ENCODE results near the gene DDAH1. TPM values are rescaled to one million over a fixed set of nuclear protein-coding genes. Genes with fewer than 3 reads are reported as not detected.

DDAH1 gene
- polyA plus RNA-seq, 1 donor from 2014 or later = 42.7 TPM

- no peak for TF ChIP-seq RAD21 (conservative IDR thresholded peaks at IDR 0.05)
- TF ChIP-seq SMC3 (conservative IDR thresholded peaks at IDR 0.05; ENCODE audit: poor library complexity) = no peak
- no peak for TF ChIP-seq EP300 (conservative IDR thresholded peaks at IDR 0.05; ENCODE audit: poor library complexity, severe bottlenecking)
- no peak for TF ChIP-seq MXI1 (conservative IDR thresholded peaks at IDR 0.05; ENCODE audit: poor library complexity, severe bottlenecking)
- TF ChIP-seq EZH2 (IDR thresholded peaks at IDR 0.05; ENCODE audit: borderline replicate concordance, insufficient read depth, low read length, poor library complexity, severe bottlenecking) = no peak
- TF ChIP-seq TAF1 (IDR thresholded peaks at IDR 0.05; ENCODE audit: low read depth) = no peak
- TF ChIP-seq REST (IDR thresholded peaks at IDR 0.05; ENCODE audit: borderline replicate concordance) = no peak
- TF ChIP-seq CTCF (IDR thresholded peaks at IDR 0.05; ENCODE audit: poor library complexity, severe bottlenecking) = no peak
- no peak for TF ChIP-seq POLR2AphosphoS5 (IDR thresholded peaks at IDR 0.05)
- H3K36me3 ChIP-seq (ENCODE audit: insufficient read depth, low read length) = no peaks in the 10 kb centered on the region
- H3K9me3 ChIP-seq (ENCODE audit: low read length) = no peaks in the 10 kb centered on the region
- no peaks in the 10 kb centered on the region for H3K27me3 ChIP-seq (ENCODE audit: insufficient read depth, low read depth, low read length)
- no peaks in the 10 kb centered on the region for H4K20me1 ChIP-seq (ENCODE audit: insufficient read depth)
- H3K9me2 ChIP-seq (ENCODE audit: insufficient read depth, low read length) = no peaks in the 10 kb centered on the region
- no peaks in the 10 kb centered on the region for H3F3A ChIP-seq (ENCODE audit: insufficient read depth, low read length, poor library complexity, severe bottlenecking)
- peaks cover 25% of the 10 kb centered on the region for H3K79me2 ChIP-seq (replicated peaks; ENCODE audit: insufficient read depth, low read length)
- H3K4me2 ChIP-seq (ENCODE audit: low read length) = no peak overlapping the region
- H3K27ac ChIP-seq (ENCODE audit: low read length) = no peak overlapping the region
- H3K9ac ChIP-seq (ENCODE audit: low read length) = no peak overlapping the region
- H2AFZ ChIP-seq (ENCODE audit: low read depth, low read length) = no peak overlapping the region
- H3K4me3 ChIP-seq (ENCODE audit: low read length) = no peak overlapping the region
These were observed 99.1 kb downstream of the DDAH1 start for GRCh38 chr1:85365851-85366250.

- Histone ChIP-seq H3K36me3 (ENCODE audit: insufficient read depth, low read length) (no peaks in the 10 kb centered on the region), H3K9ac (ENCODE audit: low read length) (no peak overlapping the region), H3K79me2 (replicated peaks; ENCODE audit: insufficient read depth, low read length) (peaks cover 17% of the 10 kb centered on the region), H3K27ac (ENCODE audit: low read length) (no peak overlapping the region), H3K4me2 (ENCODE audit: low read length) (no peak overlapping the region), H2AFZ (ENCODE audit: low read depth, low read length) (no peak overlapping the region), H3F3A (ENCODE audit: insufficient read depth, low read length, poor library complexity, severe bottlenecking) (no peaks in the 10 kb centered on the region), H3K9me2 (ENCODE audit: insufficient read depth, low read length) (no peaks in the 10 kb centered on the region), H4K20me1 (ENCODE audit: insufficient read depth) (no peaks in the 10 kb centered on the region), H3K9me3 (ENCODE audit: low read length) (no peaks in the 10 kb centered on the region), H3K27me3 (ENCODE audit: insufficient read depth, low read depth, low read length) (no peaks in the 10 kb centered on the region), H3K4me3 (ENCODE audit: low read length) (no peak overlapping the region)
- no peak for TF ChIP-seq TAF1 (IDR thresholded peaks at IDR 0.05; ENCODE audit: low read depth)
- no peak for TF ChIP-seq SMC3 (conservative IDR thresholded peaks at IDR 0.05; ENCODE audit: poor library complexity)
- no peak for TF ChIP-seq POLR2AphosphoS5 (IDR thresholded peaks at IDR 0.05)
- TF ChIP-seq RAD21 (conservative IDR thresholded peaks at IDR 0.05) = no peak
- no peak for TF ChIP-seq CTCF (IDR thresholded peaks at IDR 0.05; ENCODE audit: poor library complexity, severe bottlenecking)
- TF ChIP-seq MXI1 (conservative IDR thresholded peaks at IDR 0.05; ENCODE audit: poor library complexity, severe bottlenecking) = no peak
- TF ChIP-seq REST (IDR thresholded peaks at IDR 0.05; ENCODE audit: borderline replicate concordance) = no peak
- no peak for TF ChIP-seq EP300 (conservative IDR thresholded peaks at IDR 0.05; ENCODE audit: poor library complexity, severe bottlenecking)
- TF ChIP-seq EZH2 (IDR thresholded peaks at IDR 0.05; ENCODE audit: borderline replicate concordance, insufficient read depth, low read length, poor library complexity, severe bottlenecking) = no peak
These were observed 101.4 kb downstream of the DDAH1 start for GRCh38 chr1:85363521-85363920.

All from neural cell (in vitro differentiated cells).